Astrocyte (in vitro differentiated cells and primary cell): ENCODE results near the gene CHTOP. TPM values are rescaled to one million over a fixed set of nuclear protein-coding genes. Genes with fewer than 3 reads are reported as not detected.

Experiments used
- DNase-seq: peaks from one replicate; pipeline ENCODE4 v3.0.0-alpha.2; 2010; ENCODE audit warnings: low read depth
- FAIRE-seq: peaks from 2 replicates; lab custom pipeline; 2011; peaks lifted over from hg19 to GRCh38; lab: Jason Lieb, UNC
- H2AFZ ChIP-seq: 2 replicates; pipeline ENCODE4 v1.6.0; 2012; ENCODE audit warnings: low read depth, low read length, inconsistent platforms
- H3K27ac ChIP-seq: 2 replicates; pipeline ENCODE4 v1.5.1; 2011; ENCODE audit warnings: low read depth, low read length, inconsistent platforms
- H3K27me3 ChIP-seq: 2 replicates; pipeline ENCODE4 v1.6.0; 2011; ENCODE audit warnings: low read length, inconsistent platforms; ENCODE audit not compliant: insufficient read depth
- H3K36me3 ChIP-seq: 2 replicates; pipeline ENCODE4 v1.5.1; 2011; ENCODE audit warnings: low read length, inconsistent platforms; ENCODE audit not compliant: insufficient read depth
- H3K4me1 ChIP-seq: 2 replicates; pipeline ENCODE4 v1.5.1; 2011; ENCODE audit warnings: low read length, inconsistent platforms; ENCODE audit not compliant: insufficient read depth
- H3K4me2 ChIP-seq: 2 replicates; pipeline ENCODE4 v1.6.0; 2012; ENCODE audit warnings: low read length, inconsistent platforms
- H3K4me3 ChIP-seq: 2 replicates; pipeline ENCODE4 v1.5.1; 2011; ENCODE audit warnings: low read depth, mild to moderate bottlenecking, low read length, inconsistent platforms; ENCODE audit not compliant: insufficient read depth
- H3K79me2 ChIP-seq: 2 replicates; pipeline ENCODE4 v1.6.0; 2012; ENCODE audit warnings: mild to moderate bottlenecking, low read length, inconsistent platforms; ENCODE audit not compliant: insufficient read depth
- H3K9ac ChIP-seq: 2 replicates; pipeline ENCODE4 v1.6.0; 2012; ENCODE audit warnings: mild to moderate bottlenecking, low read length, inconsistent platforms
- H3K9me3 ChIP-seq: 2 replicates; pipeline ENCODE4 v1.5.1; 2012; ENCODE audit warnings: low read depth, mild to moderate bottlenecking, low read length, inconsistent platforms; ENCODE audit not compliant: insufficient read depth
- H4K20me1 ChIP-seq: 2 replicates; pipeline ENCODE4 v1.6.0; 2012; ENCODE audit warnings: low read length, inconsistent platforms; ENCODE audit not compliant: insufficient read depth
- H3K27ac Mint-ChIP-seq: one replicate; pipeline ENCODE4 v1.8.0; 2021; ENCODE audit warnings: mild to moderate bottlenecking, mixed read lengths; ENCODE audit not compliant: unreplicated experiment
- H3K27me3 Mint-ChIP-seq: one replicate; pipeline ENCODE4 v1.8.0; 2021; ENCODE audit warnings: low read depth, mixed read lengths; ENCODE audit not compliant: unreplicated experiment
- H3K36me3 Mint-ChIP-seq: one replicate; pipeline ENCODE4 v1.8.0; 2021; ENCODE audit warnings: low read depth, mixed read lengths; ENCODE audit not compliant: unreplicated experiment
- H3K4me1 Mint-ChIP-seq: one replicate; pipeline ENCODE4 v1.8.0; 2021; ENCODE audit warnings: low read depth, mixed read lengths; ENCODE audit not compliant: unreplicated experiment
- H3K4me3 Mint-ChIP-seq: one replicate; pipeline ENCODE4 v1.8.0; 2021; ENCODE audit warnings: mild to moderate bottlenecking, moderate library complexity, mixed read lengths; ENCODE audit not compliant: unreplicated experiment
- H3K9me3 Mint-ChIP-seq: one replicate; pipeline ENCODE4 v1.8.0; 2021; ENCODE audit warnings: mild to moderate bottlenecking, mixed read lengths; ENCODE audit not compliant: unreplicated experiment
- EZH2 ChIP-seq: IDR thresholded peaks from 2 replicates; pipeline ENCODE4 v1.6.1; 2012; ENCODE audit warnings: mild to moderate bottlenecking, low read length, inconsistent platforms; ENCODE audit not compliant: insufficient read depth
- total RNA-seq: library from RNA; stranded (reverse); gene quantifications from 2 replicates; pipeline ENCODE4 v1.2.1, GENCODE V29; 2021
- TF ChIP-seq, protein P1 (sequence below): IDR thresholded peaks from 2 replicates; pipeline ENCODE4 v1.5.1; 2011; ENCODE audit warnings: low read depth, mild to moderate bottlenecking, inconsistent platforms, low read length, moderate library complexity; ENCODE audit not compliant: insufficient read depth

Gene CHTOP
- total RNA-seq, 1 donor from 2014 or later: 56.4 TPM

GRCh38 chr1:153626904-153627714 lies 6.8 kb upstream of the CHTOP start, which contains the start of gene S100A13:
S100A13 (minus strand) TSS chr1:153627505; CDS start chr1:153626472, 1,033 bp downstream.
- peak within 1 kb of the TSS; percentile 84 for H3K9ac ChIP-seq
- H4K20me1 ChIP-seq: peaks cover 13% of the 10 kb centered on the region
- H2AFZ ChIP-seq: peak within 1 kb of the TSS; percentile 61
- H3K27ac ChIP-seq: peak within 1 kb of the TSS; percentile 92
- no peaks in the 10 kb centered on the region for H3K27me3 ChIP-seq
- Mint-ChIP-seq H3K27ac (peak within 1 kb of the TSS; percentile 99), H3K4me3 (peak within 1 kb of the TSS; percentile 97), H3K4me1 (peaks cover 41% of the 10 kb centered on the region), H3K9me3 (peaks cover 1% of the 10 kb centered on the region), H3K36me3 (peaks cover 11% of the 10 kb centered on the region), H3K27me3 (no peaks in the 10 kb centered on the region)
- TF ChIP-seq, protein P1, sequence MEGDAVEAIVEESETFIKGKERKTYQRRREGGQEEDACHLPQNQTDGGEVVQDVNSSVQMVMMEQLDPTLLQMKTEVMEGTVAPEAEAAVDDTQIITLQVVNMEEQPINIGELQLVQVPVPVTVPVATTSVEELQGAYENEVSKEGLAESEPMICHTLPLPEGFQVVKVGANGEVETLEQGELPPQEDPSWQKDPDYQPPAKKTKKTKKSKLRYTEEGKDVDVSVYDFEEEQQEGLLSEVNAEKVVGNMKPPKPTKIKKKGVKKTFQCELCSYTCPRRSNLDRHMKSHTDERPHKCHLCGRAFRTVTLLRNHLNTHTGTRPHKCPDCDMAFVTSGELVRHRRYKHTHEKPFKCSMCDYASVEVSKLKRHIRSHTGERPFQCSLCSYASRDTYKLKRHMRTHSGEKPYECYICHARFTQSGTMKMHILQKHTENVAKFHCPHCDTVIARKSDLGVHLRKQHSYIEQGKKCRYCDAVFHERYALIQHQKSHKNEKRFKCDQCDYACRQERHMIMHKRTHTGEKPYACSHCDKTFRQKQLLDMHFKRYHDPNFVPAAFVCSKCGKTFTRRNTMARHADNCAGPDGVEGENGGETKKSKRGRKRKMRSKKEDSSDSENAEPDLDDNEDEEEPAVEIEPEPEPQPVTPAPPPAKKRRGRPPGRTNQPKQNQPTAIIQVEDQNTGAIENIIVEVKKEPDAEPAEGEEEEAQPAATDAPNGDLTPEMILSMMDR: peak; percentile 60
- TF ChIP-seq EZH2: no peak
- DNase-seq (peak; percentile 92), FAIRE-seq (peak; percentile 45)
- peak within 1 kb of the TSS; percentile 91 for H3K4me2 ChIP-seq
- H3K4me3 ChIP-seq: peak within 1 kb of the TSS; percentile 73
- H3K9me3 ChIP-seq: no peaks in the 10 kb centered on the region
- peaks cover 35% of the 10 kb centered on the region for H3K79me2 ChIP-seq
- peaks cover 30% of the 10 kb centered on the region for H3K4me1 ChIP-seq
- H3K36me3 ChIP-seq: peaks cover 27% of the 10 kb centered on the region

DNA sequence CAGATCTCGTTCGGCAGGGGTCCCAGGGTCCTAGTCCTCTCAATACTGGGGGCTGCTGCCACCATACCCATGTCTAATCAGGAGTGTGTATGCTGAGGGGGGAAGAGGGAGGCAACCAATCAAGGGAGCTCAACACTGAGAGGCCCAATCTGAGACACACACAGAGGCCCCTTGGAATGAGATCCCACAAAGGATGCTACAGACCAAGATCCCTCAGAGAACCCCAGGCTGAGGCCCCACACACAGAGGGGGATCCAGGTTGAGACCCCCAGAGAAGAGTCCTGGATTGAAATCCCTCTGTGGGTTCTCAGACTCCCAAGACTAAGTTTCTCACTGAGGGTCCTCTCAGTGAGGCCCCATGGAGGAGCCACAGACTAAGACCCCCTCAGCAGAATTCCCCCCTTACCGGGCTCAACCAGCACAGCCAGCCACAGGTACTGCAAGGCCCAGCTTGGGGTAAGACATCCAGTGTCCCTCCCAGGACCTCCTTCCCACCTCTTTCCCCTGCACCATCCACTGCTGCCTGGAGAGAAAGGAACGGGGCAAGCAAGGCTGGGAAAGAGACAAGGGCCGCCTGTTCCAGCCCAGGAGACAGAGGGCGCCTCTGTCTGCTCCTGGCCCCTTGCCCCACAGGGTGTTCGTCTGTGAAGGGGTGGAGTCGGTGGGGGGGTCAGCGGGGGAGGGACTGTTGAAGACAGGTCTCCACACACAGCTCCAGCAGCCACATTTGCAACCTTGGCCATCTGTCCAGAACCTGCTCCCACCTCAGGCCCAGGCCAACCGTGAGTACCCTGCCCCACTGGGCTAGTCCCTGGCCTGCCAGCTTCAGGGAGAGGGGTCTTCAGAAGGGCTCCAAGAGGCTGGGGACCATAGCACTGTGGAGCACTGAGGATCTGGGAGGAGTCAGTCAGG lies 5.9 kb upstream of the CHTOP start, which contains the start of gene S100A1:
S100A1 (plus strand) TSS at position 720 of the 912 bp plus-strand sequence. CDS start 2,088 bp downstream, outside the sequence.
- Histone ChIP-seq H3K4me1 (peaks cover 30% of the 10 kb centered on the region), H3K27ac (peak within 1 kb of the TSS; percentile 92), H3K79me2 (peaks cover 35% of the 10 kb centered on the region), H4K20me1 (peaks cover 13% of the 10 kb centered on the region), H3K4me3 (peak within 1 kb of the TSS; percentile 73), H3K4me2 (peak within 1 kb of the TSS; percentile 91), H2AFZ (peak within 1 kb of the TSS; percentile 61), H3K27me3 (no peaks in the 10 kb centered on the region), H3K9me3 (no peaks in the 10 kb centered on the region), H3K9ac (peak within 1 kb of the TSS; percentile 84), H3K36me3 (peaks cover 19% of the 10 kb centered on the region)
- FAIRE-seq: no peak
- Mint-ChIP-seq H3K36me3 (peaks cover 8% of the 10 kb centered on the region), H3K27me3 (no peaks in the 10 kb centered on the region), H3K27ac (peak within 1 kb of the TSS; percentile 99), H3K4me1 (peaks cover 41% of the 10 kb centered on the region), H3K4me3 (peak within 1 kb of the TSS; percentile 97), H3K9me3 (no peaks in the 10 kb centered on the region)
- TF ChIP-seq, protein P1: peak; percentile 3
- TF ChIP-seq EZH2: no peak
- no peak for DNase-seq
